ENCODE data around the gene DOCK1.

DOCK1 gene

GRCh38 chr10:127462643-127463295 lies 557.5 kb downstream of the DOCK1 start:
- DNase-seq (ENCODE audit: low read depth in 2 of 2), result no peak
- H3K4me3 ChIP-seq (replicated peaks in 1 of 2; ENCODE audit: low read depth in 2 of 2, low read length in 2 of 2), result no peak overlapping the region
- no peak for TF ChIP-seq CTCF (IDR thresholded peaks at IDR 0.05; ENCODE audit: low read depth, low read length)

- no peak overlapping the region for H3K4me3 ChIP-seq (replicated peaks in 1 of 2; ENCODE audit: low read depth in 2 of 2, low read length in 2 of 2)
- no peak for TF ChIP-seq CTCF (IDR thresholded peaks at IDR 0.05; ENCODE audit: low read depth, low read length)
- no peak for DNase-seq (ENCODE audit: low read depth in 2 of 2)
Observed at GRCh38 chr10:127463548-127463947, 558.3 kb downstream of the DOCK1 start.

- TF ChIP-seq CTCF (IDR thresholded peaks at IDR 0.05; ENCODE audit: low read depth, low read length), result no peak
- no peak for DNase-seq (ENCODE audit: low read depth in 2 of 2)
- H3K4me3 ChIP-seq (replicated peaks in 1 of 2; ENCODE audit: low read depth in 2 of 2, low read length in 2 of 2), result no peak overlapping the region
Observed at GRCh38 chr10:127464561-127464960, 559.3 kb downstream of the DOCK1 start.

DNA sequence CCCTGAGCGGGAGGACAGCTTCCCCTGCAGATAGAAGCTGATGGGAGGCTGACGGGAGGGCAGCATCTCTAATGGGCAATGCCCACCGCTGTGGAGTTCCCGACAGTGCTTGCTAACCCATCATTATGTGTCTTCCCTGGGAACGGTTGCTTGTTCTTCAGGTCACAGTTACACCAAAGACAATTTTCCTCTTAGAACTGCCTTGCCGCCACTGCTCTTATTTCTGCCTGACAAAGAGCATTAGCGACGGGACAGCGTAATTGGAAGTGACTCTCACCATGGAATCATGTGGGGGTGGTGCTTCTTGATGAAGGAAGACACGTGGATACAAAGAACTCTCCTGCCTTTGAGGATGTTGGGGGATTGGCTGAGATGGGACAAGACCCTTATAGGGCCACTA lies 562.6 kb downstream of the DOCK1 start:
- H3K4me3 ChIP-seq (replicated peaks in 1 of 2; ENCODE audit: low read depth in 2 of 2, low read length in 2 of 2), result no peak overlapping the region
- no peak for TF ChIP-seq CTCF (IDR thresholded peaks at IDR 0.05; ENCODE audit: low read depth, low read length)
- no peak for DNase-seq (ENCODE audit: low read depth in 2 of 2)

- DNase-seq (ENCODE audit: low read depth in 2 of 2), result no peak
- H3K4me3 ChIP-seq (replicated peaks in 1 of 2; ENCODE audit: low read depth in 2 of 2, low read length in 2 of 2), result no peak overlapping the region
- TF ChIP-seq CTCF (IDR thresholded peaks at IDR 0.05; ENCODE audit: low read depth, low read length), result no peak
Observed at GRCh38 chr10:127468632-127469031, 563.4 kb downstream of the DOCK1 start.

GRCh38 chr10:127470911-127471310 lies 565.7 kb downstream of the DOCK1 start:
- no peak for TF ChIP-seq CTCF (IDR thresholded peaks at IDR 0.05; ENCODE audit: low read depth, low read length)
- no peak for DNase-seq (ENCODE audit: low read depth in 2 of 2)
- no peak overlapping the region for H3K4me3 ChIP-seq (replicated peaks in 1 of 2; ENCODE audit: low read depth in 2 of 2, low read length in 2 of 2)

DNA sequence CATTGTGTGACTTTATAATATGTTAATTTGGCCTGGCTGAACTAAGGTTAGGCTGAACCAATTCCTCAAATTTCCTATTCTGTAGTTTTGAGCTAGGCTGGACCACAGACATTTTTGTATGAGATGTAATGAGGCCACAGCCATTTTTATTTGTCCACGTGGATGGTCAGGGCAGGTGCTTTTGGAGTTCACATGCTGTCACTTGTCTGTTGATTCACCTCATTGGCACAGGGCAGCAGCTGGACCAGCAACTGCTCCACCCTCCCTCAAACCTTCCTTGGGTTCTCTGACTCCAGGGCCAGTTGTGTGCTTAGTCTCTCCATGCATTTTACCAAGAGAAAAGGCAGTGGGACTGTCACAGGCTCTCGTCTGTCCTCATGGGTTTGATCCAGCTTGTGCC lies 567.7 kb downstream of the DOCK1 start:
- H3K4me3 ChIP-seq (replicated peaks in 1 of 2; ENCODE audit: low read depth in 2 of 2, low read length in 2 of 2), result no peak overlapping the region
- no peak for TF ChIP-seq CTCF (IDR thresholded peaks at IDR 0.05; ENCODE audit: low read depth, low read length)
- no peak for DNase-seq (ENCODE audit: low read depth in 2 of 2)
